Measurements from ENCODE around the gene DEK.

GRCh38 chr6:18179770-18180356 lies 84.5 kb downstream of the DEK start:
- TF ChIP-seq CTCF (conservative IDR thresholded peaks at IDR 0.05; ENCODE audit: low read depth, low read length) (no peak), EZH2 (IDR thresholded peaks at IDR 0.05; ENCODE audit: borderline replicate concordance, low read depth, low read length, poor library complexity, severe bottlenecking) (no peak)

All from A673 (cell line).